Hepatocyte (in vitro differentiated cells): Measurements from ENCODE around the gene MTNR1A. TPM values are rescaled to one million over a fixed set of nuclear protein-coding genes. Genes with fewer than 3 reads are reported as not detected.
"Not testable (repeated sequence)": the region's sequence is repeated elsewhere in the genome, so short reads cannot be mapped to it uniquely, and the experiment has no call there.

Experiments
- DNase-seq: peaks from one replicate; pipeline ENCODE4 v3.0.0-alpha.2; 2016; ENCODE audit warnings: low spot score
- H2AFZ ChIP-seq: fragments of 200-600 bp; sonication (generic); 2 replicates; pipeline ENCODE4 v1.6.0; 2016; ENCODE audit warnings: antibody characterized with exemption, mild to moderate bottlenecking
- H3K27ac ChIP-seq: fragments of 200-600 bp; sonication (generic); 2 replicates; pipeline ENCODE4 v1.5.1; 2016; ENCODE audit warnings: mild to moderate bottlenecking
- H3K27me3 ChIP-seq: fragments of 200-600 bp; sonication (generic); 2 replicates; pipeline ENCODE4 v1.6.1; 2016
- H3K36me3 ChIP-seq: fragments of 200-600 bp; sonication (generic); replicated peaks from 2 replicates; pipeline ENCODE4 v1.5.1; 2016; ENCODE audit warnings: low read depth; ENCODE audit not compliant: insufficient read depth
- H3K4me1 ChIP-seq: fragments of 200-600 bp; sonication (generic); 2 replicates; pipeline ENCODE4 v1.5.1; 2016; ENCODE audit warnings: mild to moderate bottlenecking, moderate library complexity; ENCODE audit not compliant: insufficient read depth
- H3K4me2 ChIP-seq: fragments of 200-600 bp; sonication (generic); 2 replicates; pipeline ENCODE4 v1.6.0; 2016
- H3K4me3 ChIP-seq: fragments of 200-600 bp; sonication (generic); 2 replicates; pipeline ENCODE4 v1.5.1; 2016; ENCODE audit warnings: mild to moderate bottlenecking
- H3K79me2 ChIP-seq: fragments of 200-600 bp; sonication (generic); 2 replicates; pipeline ENCODE4 v1.6.0; 2017; ENCODE audit warnings: mild to moderate bottlenecking
- H3K9me2 ChIP-seq: fragments of 200-600 bp; sonication (generic); replicated peaks from 2 replicates; pipeline ENCODE4 v1.6.0; 2017; ENCODE audit warnings: mild to moderate bottlenecking; ENCODE audit not compliant: insufficient read depth
- H3K9me3 ChIP-seq: fragments of 200-600 bp; sonication (generic); 2 replicates; pipeline ENCODE4 v1.5.1; 2016; ENCODE audit warnings: low read depth, mild to moderate bottlenecking
- H4K20me1 ChIP-seq: fragments of 200-600 bp; sonication (generic); 2 replicates; pipeline ENCODE4 v1.6.0; 2016; ENCODE audit warnings: mild to moderate bottlenecking; ENCODE audit not compliant: insufficient read depth, poor library complexity, severe bottlenecking
- EZH2 ChIP-seq: fragments of 200-600 bp; sonication (generic); IDR thresholded peaks from 2 replicates; pipeline ENCODE4 v1.6.1; 2016; ENCODE audit warnings: antibody characterized with exemption, mild to moderate bottlenecking, borderline replicate concordance
- EZH2phosphoT487 ChIP-seq: fragments of 200-600 bp; sonication (generic); IDR thresholded peaks from one replicate; pipeline ENCODE4 v1.6.1; 2018; ENCODE audit warnings: antibody characterized with exemption, mild to moderate bottlenecking, low read depth, moderate library complexity; ENCODE audit not compliant: unreplicated experiment, severe bottlenecking
- WGBS: methylation state at CpG from one replicate; pipeline ENCODE4 v1.1.6; 2016; ENCODE audit warnings: low lambda C conversion rate; ENCODE audit errors: missing lambda C conversion rate; 5-methylcytosine and 5-hydroxymethylcytosine counted together
- polyA plus RNA-seq: library from polyadenylated mRNA; unstranded; fragments of >200 nt; fragmentation: Nextera tagmentation; extraction: Ambion mirVana; gene quantifications from 2 replicates; pipeline ENCODE4 v1.2.1, GENCODE V29; 2016
- total RNA-seq: library from RNA; depleted of rRNA; stranded (reverse); fragments of >200 nt; gene quantifications from 2 replicates; pipeline ENCODE4 v1.2.3, GENCODE V29; 2014
- TF ChIP-seq, protein P1 (sequence below): fragments of 200-600 bp; sonication (generic); IDR thresholded peaks from 2 replicates; pipeline ENCODE4 v1.5.1; 2016; ENCODE audit warnings: antibody characterized with exemption, mild to moderate bottlenecking; ENCODE audit not compliant: poor library complexity

The MTNR1A gene
- total and polyA plus RNA-seq, 2 experiments from 2014 or later = not detected

DNA sequence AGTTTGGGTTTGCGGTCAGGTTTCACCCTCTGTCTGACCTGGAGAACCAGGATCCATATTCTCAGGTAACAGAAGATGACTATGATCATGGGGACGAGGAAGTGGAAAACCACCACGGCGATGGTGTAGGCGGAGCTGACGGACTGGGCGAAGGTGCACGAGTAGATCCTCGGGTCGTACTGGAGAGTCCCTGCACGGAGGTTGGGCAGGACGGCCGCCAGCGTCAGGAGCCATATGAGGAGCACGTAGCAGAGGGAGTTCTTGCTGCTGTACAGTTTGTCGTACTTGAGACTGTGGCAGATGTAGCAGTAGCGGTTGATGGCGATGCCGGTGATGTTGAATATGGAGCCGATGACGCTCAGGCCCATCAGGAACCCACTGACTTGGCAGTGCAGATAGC is 21.3 kb downstream of the MTNR1A start:
- H3K4me3 ChIP-seq = no peak overlapping the region
- no peaks in the 10 kb centered on the region for H3K79me2 ChIP-seq
- H3K4me1 ChIP-seq = no peaks in the 10 kb centered on the region
- 96% methylated on average over 21 of the region's 21 CpGs for WGBS
- H3K27ac ChIP-seq = no peak overlapping the region
- no peak overlapping the region for H3K4me2 ChIP-seq
- no peaks in the 10 kb centered on the region for H3K9me2 ChIP-seq
- H3K27me3 ChIP-seq = no peaks in the 10 kb centered on the region
- no peak overlapping the region for H2AFZ ChIP-seq
- no peaks in the 10 kb centered on the region for H4K20me1 ChIP-seq
- no peak for DNase-seq
- no peaks in the 10 kb centered on the region for H3K36me3 ChIP-seq
- no peaks in the 10 kb centered on the region for H3K9me3 ChIP-seq
- no peak for TF ChIP-seq EZH2
- TF ChIP-seq, protein P1, sequence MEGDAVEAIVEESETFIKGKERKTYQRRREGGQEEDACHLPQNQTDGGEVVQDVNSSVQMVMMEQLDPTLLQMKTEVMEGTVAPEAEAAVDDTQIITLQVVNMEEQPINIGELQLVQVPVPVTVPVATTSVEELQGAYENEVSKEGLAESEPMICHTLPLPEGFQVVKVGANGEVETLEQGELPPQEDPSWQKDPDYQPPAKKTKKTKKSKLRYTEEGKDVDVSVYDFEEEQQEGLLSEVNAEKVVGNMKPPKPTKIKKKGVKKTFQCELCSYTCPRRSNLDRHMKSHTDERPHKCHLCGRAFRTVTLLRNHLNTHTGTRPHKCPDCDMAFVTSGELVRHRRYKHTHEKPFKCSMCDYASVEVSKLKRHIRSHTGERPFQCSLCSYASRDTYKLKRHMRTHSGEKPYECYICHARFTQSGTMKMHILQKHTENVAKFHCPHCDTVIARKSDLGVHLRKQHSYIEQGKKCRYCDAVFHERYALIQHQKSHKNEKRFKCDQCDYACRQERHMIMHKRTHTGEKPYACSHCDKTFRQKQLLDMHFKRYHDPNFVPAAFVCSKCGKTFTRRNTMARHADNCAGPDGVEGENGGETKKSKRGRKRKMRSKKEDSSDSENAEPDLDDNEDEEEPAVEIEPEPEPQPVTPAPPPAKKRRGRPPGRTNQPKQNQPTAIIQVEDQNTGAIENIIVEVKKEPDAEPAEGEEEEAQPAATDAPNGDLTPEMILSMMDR = no peak
- no peak for TF ChIP-seq EZH2phosphoT487

DNA sequence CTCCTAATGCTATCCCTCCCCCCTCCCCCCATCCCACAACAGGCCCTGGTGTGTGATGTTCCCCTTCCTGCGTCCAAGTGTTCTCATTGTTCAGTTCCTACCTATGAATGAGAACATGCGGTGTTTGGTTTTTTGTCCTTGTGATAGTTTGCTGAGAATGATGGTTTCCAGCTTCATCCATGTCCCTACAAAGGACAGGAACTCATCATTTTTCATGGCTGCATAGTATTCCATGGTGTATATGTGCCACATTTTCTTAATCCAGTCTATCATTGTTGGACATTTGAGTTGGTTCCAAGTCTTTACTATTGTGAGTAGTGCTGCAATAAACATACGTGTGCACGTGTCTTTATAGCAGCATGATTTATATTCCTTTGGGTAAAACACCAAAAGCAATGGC is 31.4 kb downstream of the MTNR1A start:
- H3K4me3 ChIP-seq, DNase-seq, H3K9me3 ChIP-seq, H3K27me3 ChIP-seq, H3K79me2 ChIP-seq, H3K36me3 ChIP-seq, H3K27ac ChIP-seq, H3K4me2 ChIP-seq, H3K9me2 ChIP-seq, H3K4me1 ChIP-seq, H4K20me1 ChIP-seq, H2AFZ ChIP-seq: not testable (repeated sequence)
- WGBS = 91% methylated on average over 4 of the region's 4 CpGs

DNA sequence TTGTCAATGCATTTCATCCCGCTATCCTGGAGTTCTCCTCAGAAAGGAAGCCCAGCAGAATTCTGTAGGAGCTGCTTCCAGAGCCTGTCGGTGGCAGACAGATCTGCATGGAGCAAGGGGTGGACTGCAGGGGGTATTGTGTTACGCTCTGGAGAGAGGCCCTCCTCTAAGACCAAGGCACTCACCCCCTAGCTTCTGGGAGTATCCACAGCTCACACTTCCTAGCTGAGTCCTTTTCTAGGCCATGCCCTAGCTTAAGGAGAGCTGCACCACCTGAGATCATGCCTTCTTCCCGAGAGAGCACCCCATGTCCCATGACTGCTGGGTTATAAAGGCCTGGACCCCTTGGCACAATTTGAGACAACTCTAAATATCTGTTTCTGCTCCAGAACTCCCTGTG is 39.1 kb downstream of the MTNR1A start:
- H3K9me3 ChIP-seq = no peaks in the 10 kb centered on the region

DNA sequence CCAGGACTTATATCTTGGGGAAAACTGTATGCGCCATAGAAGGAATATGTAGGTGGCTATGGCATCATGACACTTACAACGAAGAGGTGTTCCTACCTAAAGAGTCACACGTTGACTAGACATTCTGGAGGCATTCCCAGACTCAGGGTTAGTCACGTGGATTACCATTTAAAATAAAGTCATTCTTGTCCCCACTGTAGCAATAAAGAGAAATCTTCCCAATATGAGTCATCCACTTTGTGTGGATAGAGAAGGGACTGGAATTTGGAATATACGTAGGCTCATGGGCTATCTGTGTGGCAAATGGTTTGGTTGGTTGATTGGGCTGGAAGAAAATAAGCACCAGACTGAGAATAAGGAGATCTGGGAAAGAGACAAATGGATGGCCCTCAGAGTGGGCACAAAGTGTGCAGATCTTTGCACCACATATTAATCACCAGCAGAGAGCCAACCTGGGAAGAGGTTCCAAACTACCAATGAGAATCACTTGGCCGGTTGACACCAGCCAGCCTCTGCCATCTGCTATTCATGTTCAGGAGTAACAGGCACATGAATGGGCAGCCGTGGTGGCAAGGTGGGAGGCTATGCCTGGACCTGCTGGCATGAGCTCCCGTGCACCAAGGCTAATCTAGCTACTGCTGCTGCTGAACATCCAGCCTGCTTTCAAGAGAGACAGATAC is 41.0 kb downstream of the MTNR1A start:
- H3K4me3 ChIP-seq = no peak overlapping the region
- H2AFZ ChIP-seq = no peak overlapping the region
- no peaks in the 10 kb centered on the region for H3K9me2 ChIP-seq
- H3K79me2 ChIP-seq = no peaks in the 10 kb centered on the region
- no peak for DNase-seq
- no peaks in the 10 kb centered on the region for H3K36me3 ChIP-seq
- no peak overlapping the region for H3K27ac ChIP-seq
- no peak overlapping the region for H3K4me2 ChIP-seq
- no peaks in the 10 kb centered on the region for H3K4me1 ChIP-seq
- no peaks in the 10 kb centered on the region for H4K20me1 ChIP-seq
- TF ChIP-seq, protein P1 = no peak
- TF ChIP-seq EZH2phosphoT487 = no peak
- TF ChIP-seq EZH2 = no peak
- no peaks in the 10 kb centered on the region for H3K9me3 ChIP-seq
- H3K27me3 ChIP-seq = no peaks in the 10 kb centered on the region
- WGBS = 87% methylated on average over 8 of the region's 8 CpGs

More for the DNA sequence above, 39.1 kb downstream of the MTNR1A start:
- Histone ChIP-seq H3K9me2 (no peaks in the 10 kb centered on the region), H3K4me3 (no peak overlapping the region), H3K27me3 (no peaks in the 10 kb centered on the region), H3K4me2 (no peak overlapping the region), H3K27ac (no peak overlapping the region), H2AFZ (no peak overlapping the region), H4K20me1 (no peaks in the 10 kb centered on the region), H3K79me2 (no peaks in the 10 kb centered on the region), H3K4me1 (no peaks in the 10 kb centered on the region), H3K36me3 (no peaks in the 10 kb centered on the region)
- DNase-seq = no peak
- TF ChIP-seq, protein P1 = no peak
- no peak for TF ChIP-seq EZH2
- no peak for TF ChIP-seq EZH2phosphoT487
- 79% methylated on average over 4 of the region's 4 CpGs for WGBS

DNA sequence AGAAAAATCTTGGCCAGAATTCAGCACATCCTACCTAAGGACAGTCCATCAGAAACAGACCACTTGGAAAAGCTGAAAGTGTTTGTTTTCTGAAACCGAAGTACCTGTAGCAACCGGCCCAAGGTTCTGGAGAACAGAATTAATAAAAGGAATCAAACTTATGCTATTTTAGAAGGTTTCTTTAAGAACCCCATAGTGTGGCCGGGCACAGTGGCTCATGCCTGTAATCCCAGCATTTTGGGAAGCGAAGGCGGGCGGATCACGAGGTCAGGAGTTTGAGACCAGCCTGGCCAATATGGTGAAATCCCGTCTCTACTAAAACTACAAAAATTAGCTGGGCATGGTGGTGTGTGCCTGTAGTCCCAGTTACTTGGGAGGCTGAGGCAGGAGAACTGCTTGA is 50.6 kb downstream of the MTNR1A start:
- not testable (repeated sequence) for H4K20me1 ChIP-seq, DNase-seq, H3K9me3 ChIP-seq, H3K4me1 ChIP-seq, H3K9me2 ChIP-seq, H3K4me3 ChIP-seq, H3K79me2 ChIP-seq, H2AFZ ChIP-seq, H3K27ac ChIP-seq, H3K4me2 ChIP-seq, H3K27me3 ChIP-seq, H3K36me3 ChIP-seq
- WGBS = 96% methylated on average over 8 of the region's 8 CpGs
